Pulmonary artery endothelial cell (primary cell): Measurements from ENCODE around the gene FOXP1. TPM values are rescaled to one million over a fixed set of nuclear protein-coding genes. Genes with fewer than 3 reads are reported as not detected.
A peak's percentile ranks its signal among the peaks of the same experiment; 100 is the strongest.

Source experiments
- DNase-seq: peaks from one replicate; pipeline ENCODE4 v3.0.0-alpha.2; 2011; ENCODE audit warnings: low read depth, low spot score
- total RNA-seq: library from RNA; depleted of rRNA; stranded (reverse); fragments of >200 nt; gene quantifications from 2 replicates; pipeline ENCODE4 v1.2.3, GENCODE V29; 2014

The FOXP1 gene
- total RNA-seq, 1 donor from 2014 or later: 48.2 TPM

DNA sequence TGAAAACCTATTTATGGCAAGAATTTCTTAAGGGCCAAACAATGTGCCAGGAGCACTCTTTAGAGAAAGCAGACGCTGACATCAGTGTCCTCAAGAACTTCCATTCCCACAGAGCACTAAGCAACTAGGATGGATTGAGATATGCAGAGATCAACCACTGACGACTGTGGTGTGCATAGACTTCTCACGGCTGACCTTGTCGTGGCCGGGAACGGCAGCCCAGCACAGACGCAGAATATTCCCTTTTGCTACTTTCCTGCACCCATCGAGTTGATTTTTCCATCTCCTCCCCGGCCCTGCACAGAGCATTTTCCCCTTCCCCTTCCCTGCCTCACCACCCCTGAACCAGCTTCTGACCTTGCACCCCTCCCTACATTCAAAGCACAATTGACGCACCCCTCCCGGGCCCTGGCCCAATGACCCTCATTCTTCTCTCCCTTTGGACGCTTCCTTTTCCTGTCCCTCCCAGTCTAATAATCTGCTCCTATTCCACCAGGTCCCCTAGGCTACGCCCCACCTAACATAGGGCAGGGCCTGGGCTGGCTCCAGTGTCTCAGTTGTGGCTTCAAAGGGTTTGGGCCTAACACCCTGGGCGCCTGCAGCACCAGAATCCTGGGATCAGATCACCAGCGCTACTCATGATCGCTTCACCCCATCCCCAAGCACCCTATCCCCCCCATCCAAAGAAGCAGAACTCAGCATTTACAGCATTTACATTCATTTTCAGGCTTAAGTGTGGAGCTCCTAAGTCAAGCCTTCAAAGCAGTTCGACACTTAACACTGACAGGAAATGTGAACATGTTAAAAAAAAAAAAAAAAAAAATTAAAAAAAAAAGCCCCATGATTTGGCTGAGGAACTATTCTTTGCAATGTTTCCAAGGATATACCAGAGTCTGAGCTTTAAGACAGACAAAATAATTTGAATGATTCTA lies 151.2 kb downstream of the FOXP1 start:
- DNase-seq: no peak

DNA sequence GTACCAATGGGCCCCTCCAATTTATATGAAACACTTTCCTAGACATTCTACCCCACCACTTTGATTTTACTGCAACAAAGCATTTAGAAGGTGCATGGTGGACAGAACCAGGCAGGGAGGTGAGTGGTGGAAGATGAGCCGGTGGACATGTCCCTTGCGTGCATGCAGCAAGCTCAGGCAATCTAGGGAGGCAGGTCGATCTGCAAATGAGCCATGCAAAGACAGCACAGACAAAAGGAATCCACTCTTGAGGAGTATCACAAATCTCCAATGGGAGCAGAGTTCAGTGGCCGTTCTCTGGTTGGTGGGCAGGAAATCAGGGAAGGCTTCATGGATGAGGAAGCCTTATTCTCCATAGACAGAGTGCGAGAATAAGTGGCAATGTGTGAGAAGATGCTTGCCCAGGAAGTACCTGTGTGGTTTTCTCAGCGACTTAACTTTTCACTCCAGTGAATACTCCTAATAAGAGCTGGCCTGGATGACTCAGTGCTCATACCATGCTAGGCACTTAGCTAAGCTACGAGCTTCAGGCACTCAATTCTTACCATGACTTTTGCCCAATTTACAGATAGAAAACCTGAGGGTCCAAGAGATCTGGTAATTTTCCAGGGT lies 152.5 kb downstream of the FOXP1 start:
- DNase-seq: no peak

DNA sequence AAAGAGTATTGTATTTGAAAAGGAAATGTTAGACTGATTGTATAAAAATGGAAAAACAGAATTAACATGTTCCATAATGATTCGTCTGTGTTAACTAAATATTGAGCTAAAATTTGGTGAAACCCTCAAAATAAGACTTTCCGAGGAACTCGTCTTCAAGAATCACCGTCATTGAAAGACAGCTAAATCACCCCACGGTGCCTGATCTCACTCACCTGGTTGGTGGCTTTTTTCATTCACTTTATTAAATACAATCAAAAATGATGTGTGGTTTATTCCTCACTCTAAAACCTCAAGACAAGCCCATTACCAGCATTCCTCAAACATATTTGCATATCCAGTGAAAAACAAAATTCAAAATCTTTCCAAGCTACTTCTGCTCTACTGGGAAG lies 153.9 kb downstream of the FOXP1 start:
- no peak for DNase-seq

DNA sequence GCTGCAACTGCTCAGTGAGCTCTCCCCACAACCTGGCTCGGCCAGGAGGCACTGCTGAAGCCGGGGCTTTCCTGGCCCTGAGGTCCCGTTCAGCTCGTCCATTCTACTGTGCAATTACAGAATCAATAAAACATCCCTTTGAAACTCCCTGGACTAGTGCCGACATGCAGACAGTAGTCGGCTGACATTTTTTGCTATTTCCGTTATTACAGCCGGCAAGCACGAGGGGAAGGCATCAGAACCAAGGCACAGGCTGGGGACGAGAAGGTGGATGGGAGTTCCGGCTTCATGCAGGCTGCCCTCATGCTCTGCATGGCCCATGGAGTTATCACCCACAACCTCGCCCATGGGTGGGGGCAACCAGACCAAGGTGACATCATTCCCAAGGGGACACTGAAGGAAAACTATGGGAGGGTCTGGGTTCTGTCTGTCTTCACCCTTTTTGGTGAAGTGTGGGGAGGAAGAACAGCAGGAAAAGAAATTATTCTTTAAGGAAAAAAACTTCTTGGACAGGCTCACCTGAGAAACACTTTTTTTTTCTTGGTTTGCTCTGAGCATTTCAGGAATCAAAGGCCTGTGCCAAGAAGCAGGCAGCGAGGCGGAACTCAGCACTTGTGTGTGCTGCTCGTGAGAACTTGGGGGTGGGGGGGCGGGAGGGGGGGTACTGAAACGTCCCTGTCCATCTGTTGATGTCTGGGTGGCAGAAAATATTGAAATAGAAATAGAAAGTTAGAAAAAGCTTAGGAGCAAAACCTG lies 154.5 kb downstream of the FOXP1 start:
- DNase-seq: no peak

DNA sequence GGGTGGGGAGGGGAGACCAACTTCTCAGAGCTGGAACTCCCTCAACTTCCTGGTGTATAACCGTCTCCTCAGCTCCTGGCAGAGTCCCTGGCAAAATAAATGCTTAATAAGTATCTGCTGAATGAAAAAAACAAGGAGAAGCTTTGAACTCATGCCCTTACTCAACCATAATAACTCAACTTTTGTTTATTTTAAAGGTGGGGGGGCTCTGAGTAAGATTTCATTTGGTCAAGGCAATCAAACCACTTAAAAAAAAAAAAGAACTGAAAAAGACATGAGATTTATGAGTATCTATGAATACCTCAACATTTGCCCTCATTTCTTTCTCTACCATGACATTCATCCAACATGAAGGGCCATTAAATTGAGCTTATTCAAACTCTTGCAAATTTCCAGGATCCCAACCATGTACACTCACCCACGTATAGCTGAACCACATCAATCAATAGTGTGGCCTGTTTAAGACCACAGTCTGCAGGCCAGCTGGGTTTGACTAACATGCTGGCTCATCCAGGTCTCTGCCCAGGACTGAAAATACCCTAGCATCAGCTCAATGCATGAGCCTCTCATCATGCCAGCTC lies 157.9 kb downstream of the FOXP1 start:
- no peak for DNase-seq

DNA sequence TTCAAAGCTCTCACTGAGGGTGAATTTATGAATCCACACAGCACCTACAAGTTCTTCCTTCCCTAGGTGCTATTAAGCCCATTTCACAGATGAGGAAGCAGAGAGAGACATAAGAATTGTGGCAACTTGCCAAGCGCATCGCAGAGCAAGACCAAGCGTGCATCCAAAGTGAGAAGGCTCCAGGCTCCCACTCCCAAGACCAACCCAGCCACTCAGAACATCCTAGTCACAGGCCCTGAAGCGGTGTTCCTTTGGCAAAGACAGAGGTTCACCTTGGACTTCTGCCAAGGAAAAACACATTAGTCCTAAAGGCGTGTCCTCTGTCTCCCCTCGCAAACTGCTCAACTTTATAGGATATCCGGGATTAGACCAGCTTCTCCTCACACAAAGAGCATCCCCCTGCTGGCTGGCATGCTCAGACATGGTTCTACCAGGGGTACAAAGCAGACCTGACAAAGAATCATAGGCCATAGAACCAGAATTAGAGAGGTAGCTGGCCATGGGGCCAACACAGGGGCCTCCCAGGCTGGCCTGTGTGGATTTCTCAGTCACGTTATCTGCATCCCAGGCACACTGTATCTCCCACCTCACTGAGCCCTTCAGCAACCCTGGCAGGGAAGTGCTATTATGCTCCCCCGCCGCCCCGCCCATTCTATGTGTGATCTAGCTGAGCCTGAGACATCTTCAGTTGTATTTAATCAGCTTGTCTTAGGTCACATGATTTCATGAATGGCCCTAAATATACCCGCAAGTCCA lies 160.2 kb downstream of the FOXP1 start:
- DNase-seq: peak; percentile 56

DNA sequence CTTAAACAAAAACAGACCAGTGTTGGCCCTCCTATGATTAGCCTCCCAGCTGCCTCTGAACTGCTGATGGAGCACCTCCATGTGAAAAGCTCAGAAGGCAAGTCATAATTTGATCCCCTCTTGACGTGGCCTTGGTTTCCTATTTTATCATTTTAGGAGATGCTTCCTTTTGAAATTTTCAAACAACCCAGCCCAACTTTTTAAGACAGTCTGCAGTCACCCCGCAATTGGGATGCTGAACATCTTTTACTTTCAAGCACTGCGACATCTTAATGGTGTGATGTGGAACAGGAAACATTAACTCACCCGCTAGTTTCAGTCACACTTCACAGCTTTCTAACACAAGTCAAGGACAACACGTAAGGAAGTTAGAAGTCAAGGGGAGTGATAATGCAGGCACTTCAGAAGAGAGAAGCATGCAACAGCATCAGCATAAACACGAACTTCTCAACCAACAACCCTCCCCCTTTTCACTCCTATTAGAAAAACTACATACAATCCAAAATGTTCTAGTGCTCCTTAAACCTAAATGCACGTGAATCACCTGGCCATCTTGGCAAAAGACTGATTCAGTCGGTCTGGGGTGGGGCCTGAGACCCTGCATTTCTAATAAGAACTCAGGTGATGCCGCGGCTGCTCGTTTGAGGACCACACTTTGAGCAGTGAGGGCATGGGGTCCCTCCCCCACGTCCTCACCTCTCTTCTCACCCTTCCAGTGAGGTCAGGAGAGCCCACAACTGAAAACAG lies 161.5 kb downstream of the FOXP1 start:
- DNase-seq: no peak

DNA sequence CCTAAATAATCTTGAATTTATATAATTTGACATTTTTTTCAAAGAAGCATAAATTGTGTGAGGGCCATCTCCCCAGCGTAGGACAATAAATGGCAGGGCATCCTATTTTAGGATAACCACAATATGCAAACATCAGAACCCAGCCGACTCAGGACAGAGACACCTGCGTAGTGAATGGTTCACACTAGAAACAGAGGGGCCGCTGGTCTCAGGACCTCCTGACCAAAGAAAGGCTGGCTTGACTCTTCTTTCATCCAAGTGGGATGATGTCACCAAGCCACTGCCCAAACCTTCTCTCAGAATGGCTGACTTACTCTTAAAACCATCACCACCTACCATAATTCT lies 162.1 kb downstream of the FOXP1 start:
- no peak for DNase-seq

DNA sequence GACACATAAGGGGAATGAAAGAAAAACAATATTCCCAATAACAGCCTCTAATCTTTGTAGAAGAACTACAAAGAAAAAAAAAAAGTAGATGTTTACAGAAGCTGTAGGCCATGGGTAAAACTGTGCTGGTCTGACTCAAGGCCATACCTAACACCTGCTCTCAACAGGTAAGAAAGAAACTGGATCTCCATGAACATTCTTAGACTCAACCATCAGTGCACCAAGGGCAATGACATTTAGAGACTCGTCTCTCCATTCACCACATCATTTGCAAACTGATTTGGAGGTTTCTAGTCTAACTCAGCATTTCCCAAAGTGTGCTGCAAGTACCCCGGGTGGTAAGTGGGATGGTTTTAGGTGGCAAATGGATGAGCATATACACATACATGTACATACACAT lies 164.2 kb downstream of the FOXP1 start:
- no peak for DNase-seq

DNA sequence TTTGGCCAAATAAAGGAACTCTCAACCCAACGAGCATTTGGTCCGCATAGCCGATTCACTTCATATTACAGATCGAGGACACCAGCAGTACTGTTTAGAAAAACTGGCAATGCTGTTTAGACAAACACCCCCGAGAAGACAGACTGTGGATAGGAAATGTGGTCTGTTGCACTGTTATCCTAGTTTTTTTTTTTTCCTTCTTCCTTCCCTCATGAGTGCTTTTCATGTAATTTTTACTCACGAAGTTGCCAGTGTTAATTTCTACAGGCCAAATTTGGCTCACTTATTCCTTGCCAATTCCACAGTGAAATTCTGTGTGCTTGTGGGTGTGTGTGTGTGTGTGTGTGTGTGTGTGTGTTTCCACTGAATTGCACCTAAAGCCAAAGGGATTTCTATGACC lies 165.7 kb downstream of the FOXP1 start:
- DNase-seq: no peak

DNA sequence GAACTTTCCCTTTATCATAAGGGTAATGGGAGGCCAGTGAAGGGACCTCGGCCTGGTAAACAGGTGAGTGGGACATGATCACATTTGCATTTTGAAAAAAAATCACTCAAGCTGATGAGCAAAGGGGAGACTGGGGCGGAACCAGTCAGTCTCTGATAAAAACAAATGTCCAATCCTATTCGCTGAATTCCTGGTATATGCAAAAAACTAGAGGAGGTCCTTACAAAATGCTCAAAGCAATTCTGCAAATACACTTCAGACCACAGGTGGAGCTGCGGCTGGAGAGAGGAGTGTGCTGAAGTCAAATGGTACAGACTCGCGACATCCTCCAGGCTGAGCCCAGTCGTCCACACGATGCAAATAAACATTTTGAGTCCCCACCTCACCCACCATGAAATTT lies 166.7 kb downstream of the FOXP1 start:
- DNase-seq: no peak

DNA sequence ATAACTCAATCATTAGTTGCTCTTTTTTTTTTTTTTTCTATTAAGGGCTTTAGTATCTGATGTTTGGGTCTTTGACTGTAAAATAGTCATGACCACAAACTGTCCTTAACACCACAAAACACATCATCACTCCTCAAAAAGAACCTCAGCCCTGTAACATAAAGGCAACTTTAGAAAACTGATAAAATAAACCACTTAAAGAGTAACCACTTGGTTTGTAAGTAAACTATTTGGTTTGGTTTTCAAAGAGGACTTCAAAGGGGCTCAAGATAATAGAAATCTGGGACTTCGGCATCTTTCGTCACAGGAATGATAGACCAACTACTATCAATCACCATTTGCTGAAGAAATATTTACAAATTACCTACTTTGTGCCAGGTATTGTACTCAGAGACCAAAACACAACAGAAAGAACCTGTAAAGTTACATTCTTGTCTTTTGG lies 167.8 kb downstream of the FOXP1 start:
- DNase-seq: no peak

DNA sequence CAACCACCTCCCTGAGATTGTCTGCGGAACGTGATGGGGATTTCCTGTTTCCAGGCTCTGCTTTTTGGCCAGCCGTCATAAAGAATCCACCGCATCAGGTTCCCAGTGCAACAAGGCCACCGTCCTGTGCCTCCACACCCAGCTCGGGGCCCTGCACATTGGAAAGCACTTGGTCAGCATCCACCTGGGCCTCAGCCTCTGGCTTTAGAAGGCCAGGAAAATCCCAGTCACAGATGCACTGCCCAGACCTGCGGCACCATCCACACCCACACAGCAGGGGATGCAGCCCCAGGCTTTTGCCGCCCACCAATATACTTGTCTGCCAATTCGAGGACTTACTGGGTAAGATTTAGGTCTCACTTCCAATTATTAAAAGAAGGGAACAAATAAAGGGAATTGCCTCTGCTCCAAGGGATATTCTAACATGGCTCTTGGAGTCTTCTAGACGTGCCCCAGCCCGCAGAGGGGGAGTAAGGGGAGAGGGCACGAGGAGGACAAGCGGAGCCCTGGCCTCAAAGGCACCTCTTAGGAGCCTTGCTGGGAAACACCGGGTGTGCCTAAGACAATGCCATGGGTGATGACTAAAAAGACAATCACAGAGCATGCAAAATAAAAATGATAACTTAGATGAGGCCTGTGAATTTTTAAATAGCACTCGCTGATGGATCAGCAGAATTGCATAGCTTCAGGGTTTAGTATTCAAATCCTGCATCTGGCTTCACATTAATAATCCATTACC lies 169.2 kb downstream of the FOXP1 start:
- no peak for DNase-seq

DNA sequence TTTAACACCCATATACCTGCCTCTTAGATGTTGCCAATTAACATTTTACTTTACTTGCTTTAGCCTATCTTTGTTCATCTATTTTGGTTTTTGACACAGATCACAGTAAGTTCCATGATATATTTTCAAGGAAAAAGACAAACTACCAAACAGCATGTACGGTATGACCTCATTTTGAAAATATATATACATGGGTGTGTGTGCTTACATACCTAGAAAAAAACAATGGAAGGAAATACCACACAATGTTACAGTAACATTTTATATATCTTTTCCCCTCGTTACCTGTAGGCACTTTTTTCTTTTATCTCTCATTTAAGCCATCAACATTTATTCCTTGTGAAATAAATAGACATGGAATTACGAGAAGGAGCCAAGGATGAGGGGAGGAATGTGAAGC lies 170.0 kb downstream of the FOXP1 start:
- no peak for DNase-seq

DNA sequence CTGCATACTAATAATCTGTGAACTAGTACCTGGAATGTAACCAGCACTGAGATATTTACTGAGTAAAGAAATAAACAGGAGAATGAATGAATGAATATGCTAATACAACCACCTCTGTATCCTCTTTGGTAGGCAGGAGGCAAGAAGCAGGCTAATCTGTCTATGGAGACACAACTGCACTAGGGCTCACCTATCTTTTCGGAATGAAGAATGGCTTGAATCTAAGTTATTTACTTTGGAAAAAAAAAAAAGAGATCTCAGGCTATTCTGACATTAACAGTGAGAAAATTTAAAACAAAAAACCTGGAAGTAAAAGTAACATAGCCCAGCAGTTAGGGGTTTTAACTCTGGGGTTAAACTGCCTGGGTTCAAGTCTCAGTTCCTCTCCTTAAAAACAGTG lies 174.2 kb downstream of the FOXP1 start:
- no peak for DNase-seq

DNA sequence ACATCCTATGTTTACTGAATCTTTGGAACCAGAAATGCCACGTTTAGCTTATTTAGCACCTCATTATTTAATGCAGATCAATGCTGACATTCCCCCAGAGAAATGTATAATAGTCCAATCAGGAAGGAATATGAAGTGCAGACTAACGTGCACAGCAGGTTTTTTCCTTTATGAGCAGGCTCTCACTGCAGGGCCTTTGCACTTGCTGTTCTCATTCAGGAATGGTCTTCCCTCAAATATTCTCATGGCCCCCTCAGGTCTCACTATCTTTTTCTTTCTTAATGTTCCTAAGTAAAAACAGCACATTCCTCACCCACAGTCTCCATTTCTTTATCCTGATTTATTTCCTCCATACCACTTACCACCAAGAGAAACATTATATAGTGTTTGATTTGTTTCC lies 174.6 kb downstream of the FOXP1 start:
- no peak for DNase-seq

DNA sequence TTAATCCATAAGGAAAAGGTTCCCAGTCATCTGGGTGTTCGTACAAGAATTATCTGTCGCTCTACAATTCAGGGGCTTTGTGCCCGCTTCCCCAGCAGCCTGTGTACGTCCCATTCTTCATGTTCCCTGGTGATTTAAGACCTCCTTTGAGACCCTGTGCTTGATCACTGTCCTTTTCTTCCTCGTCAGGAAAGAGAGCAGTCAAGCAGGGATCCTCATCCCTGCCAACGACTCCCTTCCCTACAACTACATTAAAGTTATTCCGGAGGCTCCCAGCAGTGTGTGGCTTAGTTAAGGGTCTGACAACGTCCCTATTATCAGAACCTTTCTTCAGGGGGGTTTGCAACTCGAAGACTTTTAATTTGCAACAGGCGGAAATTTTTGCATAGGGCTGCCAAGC lies 175.7 kb downstream of the FOXP1 start:
- no peak for DNase-seq

DNA sequence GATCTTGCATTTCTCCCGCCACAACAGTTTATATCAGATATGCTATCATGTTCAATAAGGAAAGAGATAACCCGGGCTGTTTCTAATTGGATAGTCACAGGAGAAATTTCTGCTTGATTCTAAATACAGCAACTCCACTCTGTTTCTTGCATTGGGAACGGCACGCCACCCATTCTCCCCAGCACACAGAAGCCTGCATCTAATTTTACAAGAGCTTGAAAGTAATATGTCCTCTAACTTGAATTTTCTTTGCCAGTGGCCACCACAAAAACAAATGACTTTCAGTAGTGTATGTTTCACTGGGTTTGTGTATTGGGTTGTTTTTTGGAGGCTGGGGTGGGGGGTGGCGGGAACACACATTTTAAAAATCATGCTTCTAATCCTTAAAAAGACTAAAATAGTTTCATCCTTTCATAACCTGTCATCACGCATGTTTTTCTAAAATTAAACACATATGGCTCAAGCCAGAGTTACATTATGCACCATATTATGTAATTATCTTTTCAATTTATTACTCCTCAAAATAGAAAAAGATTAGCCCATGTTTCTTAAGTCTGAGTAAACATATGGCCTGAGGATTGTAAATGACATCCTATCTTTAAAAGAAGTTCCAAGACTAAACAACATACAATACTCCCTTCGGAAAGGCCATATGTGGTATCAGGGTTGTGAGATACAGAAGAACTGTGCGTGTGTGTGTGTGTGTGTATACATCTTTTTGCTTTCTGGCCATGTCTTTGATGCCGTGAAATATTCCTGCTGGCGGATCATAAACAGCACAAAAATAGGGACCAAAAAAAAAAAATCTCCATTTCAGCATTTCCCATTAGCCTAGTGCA lies 176.3 kb downstream of the FOXP1 start:
- no peak for DNase-seq

DNA sequence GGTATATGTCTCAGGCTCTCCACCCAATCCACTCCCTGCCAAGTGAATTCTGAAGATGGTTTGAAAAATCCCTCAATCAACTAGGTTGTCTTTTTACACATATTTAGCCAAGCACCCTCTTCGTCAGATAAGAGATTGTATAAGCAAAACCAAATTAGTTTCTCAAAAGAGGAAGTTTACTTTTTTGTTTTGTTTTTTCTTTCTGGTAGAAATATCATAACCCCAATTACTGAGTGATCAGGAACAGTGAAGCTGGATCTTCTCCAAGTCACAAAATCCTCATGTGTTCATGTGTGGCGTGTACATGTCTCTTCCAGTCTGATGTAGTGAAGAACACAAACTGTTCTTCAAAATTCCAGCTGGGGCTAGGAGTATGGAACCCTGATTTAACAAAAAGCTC lies 180.6 kb downstream of the FOXP1 start:
- DNase-seq: no peak
